GM10266 (cell line): ENCODE results near the gene GPC6.

Experiments used
- DNase-seq: peaks from one replicate; pipeline ENCODE4 v3.0.0; 2012; ENCODE audit errors: extremely low spot score
- CTCF ChIP-seq: IDR thresholded peaks from 2 replicates; pipeline ENCODE4 v1.5.1; 2012; ENCODE audit warnings: mild to moderate bottlenecking, low read depth; ENCODE audit not compliant: control insufficient read depth, insufficient read depth; ENCODE audit errors: missing control alignments

Gene GPC6

GRCh38 chr13:94263038-94263437 lies 1036.4 kb downstream of the GPC6 start:
- no peak for DNase-seq
- TF ChIP-seq CTCF: no peak

- TF ChIP-seq CTCF: no peak
- no peak for DNase-seq
Measured at GRCh38 chr13:94267581-94268366, 1041.2 kb downstream of the GPC6 start.

- no peak for TF ChIP-seq CTCF
Measured at GRCh38 chr13:94268661-94269060, 1042.1 kb downstream of the GPC6 start.

GRCh38 chr13:94269557-94269956 lies 1043.0 kb downstream of the GPC6 start:
- no peak for TF ChIP-seq CTCF
- DNase-seq: no peak

More at GRCh38 chr13:94268661-94269060, 1042.1 kb downstream of the GPC6 start:
- no peak for DNase-seq

GRCh38 chr13:94270556-94270955 lies 1043.9 kb downstream of the GPC6 start:
- no peak for TF ChIP-seq CTCF
- DNase-seq: no peak

GRCh38 chr13:94272038-94272437 lies 1045.4 kb downstream of the GPC6 start:
- no peak for DNase-seq
- TF ChIP-seq CTCF: no peak

GRCh38 chr13:94280349-94280748 lies 1053.7 kb downstream of the GPC6 start:
- no peak for TF ChIP-seq CTCF
- no peak for DNase-seq
